GM10248 (cell line): Measurements from ENCODE around the gene KCNG2.

Experiments
- CTCF ChIA-PET: fragments of 300-600 bp; sonication (Branson Sonifier 250); formaldehyde crosslinking; extraction: SDS; loops from one replicate; lab custom pipeline; 2021; ENCODE audit warnings: antibody characterized with exemption; lab: Yijun Ruan, JAX
- POLR2A ChIA-PET: fragments of 350-650 bp; sonication (Branson Sonifier 250); formaldehyde crosslinking; extraction: SDS; loops from one replicate; lab custom pipeline; 2020; ENCODE audit warnings: antibody characterized with exemption; lab: Yijun Ruan, JAX
- DNase-seq: peaks from one replicate; pipeline ENCODE4 v3.0.0; 2012; ENCODE audit errors: extremely low spot score
- TF ChIP-seq, protein P1 (sequence below): IDR thresholded peaks from 2 replicates; pipeline ENCODE4 v1.5.1; 2012; ENCODE audit warnings: mild to moderate bottlenecking, low read depth; ENCODE audit errors: extremely low read depth, missing control alignments, control extremely low read depth

The KCNG2 gene

DNA sequence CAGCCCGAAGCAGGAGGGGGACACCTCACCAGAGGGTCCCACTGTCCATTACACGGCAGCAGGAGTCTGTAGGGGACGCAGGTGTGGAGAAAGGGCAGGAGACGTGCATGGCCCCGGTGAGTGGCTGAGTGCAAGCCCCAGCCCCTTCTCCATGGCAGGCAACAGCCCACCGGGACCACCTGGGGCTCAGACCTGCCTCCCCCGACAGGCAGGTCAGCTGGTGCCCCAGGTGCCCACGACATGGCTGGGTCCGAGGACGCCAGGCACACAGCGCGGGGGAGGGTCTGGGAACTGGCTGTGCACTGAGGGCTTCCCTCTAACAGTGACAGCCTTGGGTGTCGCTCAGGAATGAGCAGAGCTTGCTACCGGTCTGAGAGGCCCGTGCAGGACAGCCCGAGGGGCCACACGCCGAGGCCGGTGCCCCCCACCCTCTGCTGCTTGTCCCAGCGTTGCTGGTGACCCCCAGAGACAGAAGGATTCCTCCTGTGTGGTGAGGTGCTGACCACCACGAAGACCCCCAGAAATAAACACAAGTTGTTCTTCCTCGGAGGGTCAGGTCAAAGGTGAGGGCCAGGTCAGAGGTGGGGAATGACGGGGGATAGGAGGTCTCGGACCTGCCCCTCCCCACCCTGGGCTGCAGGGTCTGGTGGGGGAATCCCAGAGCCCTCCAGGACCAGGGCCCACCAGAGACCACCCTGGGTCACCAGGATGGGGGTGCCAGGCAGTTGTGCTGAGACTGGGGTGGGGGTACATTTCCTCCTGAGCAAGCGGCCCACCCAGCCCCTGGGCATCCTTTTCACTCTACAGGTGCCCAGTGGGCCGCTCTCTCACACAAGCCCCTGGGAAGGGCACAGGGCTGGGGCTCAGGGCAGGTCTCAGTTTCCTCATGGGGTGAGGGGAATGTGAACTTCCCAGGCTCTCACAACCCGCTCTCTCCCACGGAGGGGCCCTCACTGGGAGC is 103.2 kb downstream of the KCNG2 start:
- CTCF ChIA-PET, result no interaction called here
- TF ChIP-seq, protein P1, sequence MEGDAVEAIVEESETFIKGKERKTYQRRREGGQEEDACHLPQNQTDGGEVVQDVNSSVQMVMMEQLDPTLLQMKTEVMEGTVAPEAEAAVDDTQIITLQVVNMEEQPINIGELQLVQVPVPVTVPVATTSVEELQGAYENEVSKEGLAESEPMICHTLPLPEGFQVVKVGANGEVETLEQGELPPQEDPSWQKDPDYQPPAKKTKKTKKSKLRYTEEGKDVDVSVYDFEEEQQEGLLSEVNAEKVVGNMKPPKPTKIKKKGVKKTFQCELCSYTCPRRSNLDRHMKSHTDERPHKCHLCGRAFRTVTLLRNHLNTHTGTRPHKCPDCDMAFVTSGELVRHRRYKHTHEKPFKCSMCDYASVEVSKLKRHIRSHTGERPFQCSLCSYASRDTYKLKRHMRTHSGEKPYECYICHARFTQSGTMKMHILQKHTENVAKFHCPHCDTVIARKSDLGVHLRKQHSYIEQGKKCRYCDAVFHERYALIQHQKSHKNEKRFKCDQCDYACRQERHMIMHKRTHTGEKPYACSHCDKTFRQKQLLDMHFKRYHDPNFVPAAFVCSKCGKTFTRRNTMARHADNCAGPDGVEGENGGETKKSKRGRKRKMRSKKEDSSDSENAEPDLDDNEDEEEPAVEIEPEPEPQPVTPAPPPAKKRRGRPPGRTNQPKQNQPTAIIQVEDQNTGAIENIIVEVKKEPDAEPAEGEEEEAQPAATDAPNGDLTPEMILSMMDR, result no peak
- POLR2A ChIA-PET, result no interaction called here
- DNase-seq, result no peak

DNA sequence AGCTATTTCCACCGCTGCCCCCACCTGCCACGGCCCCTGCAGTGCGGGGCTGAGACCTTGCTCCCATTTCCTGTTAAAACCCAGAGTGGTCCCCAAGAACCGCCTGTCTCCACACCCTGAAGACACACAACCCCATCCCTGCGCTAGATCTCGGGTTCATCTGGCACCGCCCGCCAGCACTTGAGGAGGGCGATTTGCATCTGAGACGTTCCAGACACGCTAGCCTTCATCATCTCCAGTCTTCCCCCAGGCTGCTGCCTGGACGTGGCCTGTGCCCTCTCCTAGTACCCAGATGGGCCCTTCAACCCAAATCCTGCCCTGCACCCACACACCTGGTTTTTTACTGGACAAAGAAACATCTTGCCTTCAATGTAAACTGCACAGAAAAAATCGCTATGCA is 103.9 kb downstream of the KCNG2 start:
- TF ChIP-seq, protein P1, result no peak
- POLR2A ChIA-PET, result no interaction called here
- CTCF ChIA-PET, result no interaction called here
- DNase-seq, result no peak

DNA sequence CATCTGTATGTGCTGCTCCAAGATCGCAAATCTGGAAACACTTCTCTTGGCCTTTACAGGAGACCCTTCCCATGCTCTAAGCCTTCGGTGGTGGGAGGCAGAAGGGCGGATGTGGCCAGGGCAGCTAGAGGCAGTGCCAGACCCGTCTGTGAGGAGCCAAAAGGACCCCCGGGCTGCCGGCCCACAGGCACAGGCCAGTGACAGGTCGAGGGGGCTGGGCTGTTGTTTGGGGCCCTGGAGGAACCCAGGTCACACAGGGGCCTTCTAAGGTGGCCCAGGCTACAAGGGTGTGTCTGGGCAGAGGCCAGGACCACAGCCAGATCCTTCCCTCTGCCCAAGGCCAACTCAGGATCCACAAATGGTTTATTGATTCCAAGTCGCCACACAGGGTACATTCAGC is 104.3 kb downstream of the KCNG2 start:
- TF ChIP-seq, protein P1, result no peak
- DNase-seq, result no peak
- CTCF ChIA-PET, result no interaction called here
- POLR2A ChIA-PET, result no interaction called here

DNA sequence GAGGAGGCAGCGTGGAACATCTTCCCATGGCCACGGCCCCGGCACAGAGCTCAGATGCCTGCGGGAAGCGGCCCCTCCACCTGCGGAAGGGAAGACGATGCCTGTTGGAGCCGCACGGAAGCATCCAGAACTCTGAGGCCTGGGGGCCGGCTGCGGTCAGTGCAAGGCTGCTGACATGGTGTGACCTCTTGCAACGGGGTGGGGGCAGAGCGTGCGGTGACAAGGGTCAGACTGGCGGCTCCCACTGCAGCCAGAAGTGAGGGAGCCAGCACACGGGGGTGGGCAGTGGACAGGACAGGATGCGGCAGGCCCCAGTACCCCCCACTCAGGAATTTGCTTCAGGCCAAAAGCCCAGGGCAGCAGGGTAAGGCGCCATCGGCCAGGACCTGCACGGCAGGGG is 104.9 kb downstream of the KCNG2 start:
- CTCF ChIA-PET, result no interaction called here
- TF ChIP-seq, protein P1, result no peak
- POLR2A ChIA-PET, result no interaction called here
- no peak for DNase-seq

DNA sequence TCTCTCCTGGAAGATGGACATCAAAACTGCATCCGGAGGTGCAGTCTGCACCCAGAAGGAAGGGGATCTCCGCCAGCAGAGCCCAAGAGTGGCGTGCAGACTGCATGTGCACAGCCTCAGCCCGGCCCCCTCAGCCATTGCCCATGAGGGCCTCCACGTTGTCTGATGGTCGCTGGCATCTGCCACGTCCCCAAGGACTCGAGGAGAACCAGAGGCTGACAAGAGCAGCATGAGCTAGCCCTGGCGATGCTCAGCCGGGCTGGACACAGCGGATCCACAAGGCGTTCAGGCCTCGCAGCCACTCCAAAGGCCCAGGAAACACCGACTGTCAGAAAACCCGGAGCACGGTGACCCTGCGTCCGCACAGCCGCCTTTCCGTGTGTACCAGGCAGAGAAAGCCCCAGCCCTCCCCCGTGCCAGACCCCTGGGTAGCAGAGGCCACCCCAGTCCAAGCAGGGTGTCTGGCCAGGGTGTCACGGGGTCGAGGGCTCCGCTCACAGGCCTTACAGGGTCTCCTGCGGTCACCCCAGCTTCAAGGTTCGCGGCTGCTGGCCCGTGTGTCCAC is 105.4 kb downstream of the KCNG2 start:
- CTCF ChIA-PET, result no interaction called here
- TF ChIP-seq, protein P1, result no peak
- no peak for DNase-seq
- POLR2A ChIA-PET, result no interaction called here

DNA sequence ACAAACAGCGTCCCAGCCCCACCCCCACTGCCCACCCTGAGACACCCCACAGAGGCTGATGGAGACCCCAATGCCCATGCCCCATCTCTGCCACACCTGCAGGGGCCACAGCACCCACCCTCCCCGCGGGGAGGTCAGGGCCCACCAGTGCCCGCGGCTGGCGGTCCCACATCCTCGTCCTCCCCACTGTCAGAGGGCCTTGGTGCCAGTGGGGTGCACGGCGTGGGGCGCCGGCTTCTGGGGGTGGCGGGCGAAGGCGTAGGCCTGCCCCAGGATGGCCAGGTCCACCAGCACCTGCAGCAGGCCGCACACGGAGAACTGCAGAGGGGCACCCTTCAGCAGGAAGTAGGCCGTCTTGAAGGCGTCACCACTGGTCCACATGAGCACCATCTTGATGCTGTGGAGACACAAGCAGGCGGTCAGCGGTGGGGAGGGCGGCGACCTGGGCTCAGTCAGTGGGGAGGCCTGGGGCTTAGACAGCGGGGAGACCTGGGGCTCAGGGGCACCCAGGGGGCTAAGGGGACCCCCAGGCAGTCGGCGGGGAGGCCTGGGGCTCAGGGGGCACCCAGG is 106.1 kb downstream of the KCNG2 start:
- CTCF ChIA-PET, result interaction anchor here (1.6 kb wide), 1 partner anchor 25 kb away, joined by 4 read pairs; no protein-coding TSS in a partner anchor
- DNase-seq, result no peak
- POLR2A ChIA-PET, result no interaction called here
- TF ChIP-seq, protein P1, result no peak
